ENCODE results near the gene EFCAB12.

The EFCAB12 gene

GRCh38 chr3:129445471-129445870, 17.0 kb upstream of the EFCAB12 start:
- no peak for DNase-seq (ENCODE audit: low read depth)

- DNase-seq (ENCODE audit: low read depth) = no peak
Observed at GRCh38 chr3:129442947-129443346, 14.5 kb upstream of the EFCAB12 start.

DNA sequence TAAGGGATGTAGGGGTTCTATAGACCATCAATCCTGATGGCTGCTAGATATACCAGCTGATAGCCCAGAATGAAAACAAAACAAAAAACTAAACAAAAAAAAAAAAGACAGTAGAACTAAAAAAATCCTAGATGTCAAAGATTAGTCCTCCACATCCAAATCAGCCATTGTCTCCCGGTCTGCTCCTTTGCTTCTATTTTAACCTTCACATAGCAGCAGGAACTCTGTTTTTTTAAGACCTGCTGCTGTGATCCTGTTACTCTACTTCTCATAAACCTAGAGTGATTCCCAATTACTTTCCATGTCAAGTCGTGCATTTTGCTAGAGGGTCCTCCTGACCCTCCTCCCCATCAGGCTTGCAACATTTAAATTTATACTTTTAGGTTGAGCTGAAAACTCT, 14.1 kb upstream of the EFCAB12 start:
- no peak for DNase-seq (ENCODE audit: low read depth)

- DNase-seq (ENCODE audit: low read depth) = no peak
Observed at GRCh38 chr3:129441782-129442181, 13.3 kb upstream of the EFCAB12 start.

DNA sequence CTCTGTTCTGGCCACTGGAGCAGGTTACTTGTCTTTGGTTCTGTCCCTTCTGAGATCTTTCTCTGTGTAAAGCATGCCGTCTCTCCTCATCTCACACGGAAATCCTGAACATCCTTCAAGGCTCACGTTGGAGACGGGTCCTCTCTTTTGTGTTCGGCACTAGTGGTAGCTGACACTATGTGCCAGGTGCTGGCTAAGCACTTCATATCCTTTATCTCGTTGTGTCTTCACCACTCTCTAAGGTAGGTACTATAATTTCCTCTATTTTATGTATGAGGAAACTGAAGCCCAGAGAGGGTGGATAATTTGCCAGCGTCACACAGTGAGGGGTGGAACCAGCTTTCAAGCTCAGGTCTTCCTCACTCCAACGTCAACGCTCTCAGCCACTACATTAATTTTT, 12.8 kb upstream of the EFCAB12 start:
- no peak for DNase-seq (ENCODE audit: low read depth)

GRCh38 chr3:129440618-129441190, 12.3 kb upstream of the EFCAB12 start:
- DNase-seq (ENCODE audit: low read depth) = no peak

GRCh38 chr3:129439817-129440617, 11.6 kb upstream of the EFCAB12 start, which contains the start of the genes IFT122 and MBD4:
Gene IFT122, plus strand, starts transcription at chr3:129440224. Its CDS starts 107 bp downstream, at chr3:129440331.
Gene MBD4, minus strand, starts transcription at chr3:129439948. Its CDS starts 115 bp downstream, at chr3:129439833.
- peak; percentile 98 for DNase-seq (ENCODE audit: low read depth)

DNA sequence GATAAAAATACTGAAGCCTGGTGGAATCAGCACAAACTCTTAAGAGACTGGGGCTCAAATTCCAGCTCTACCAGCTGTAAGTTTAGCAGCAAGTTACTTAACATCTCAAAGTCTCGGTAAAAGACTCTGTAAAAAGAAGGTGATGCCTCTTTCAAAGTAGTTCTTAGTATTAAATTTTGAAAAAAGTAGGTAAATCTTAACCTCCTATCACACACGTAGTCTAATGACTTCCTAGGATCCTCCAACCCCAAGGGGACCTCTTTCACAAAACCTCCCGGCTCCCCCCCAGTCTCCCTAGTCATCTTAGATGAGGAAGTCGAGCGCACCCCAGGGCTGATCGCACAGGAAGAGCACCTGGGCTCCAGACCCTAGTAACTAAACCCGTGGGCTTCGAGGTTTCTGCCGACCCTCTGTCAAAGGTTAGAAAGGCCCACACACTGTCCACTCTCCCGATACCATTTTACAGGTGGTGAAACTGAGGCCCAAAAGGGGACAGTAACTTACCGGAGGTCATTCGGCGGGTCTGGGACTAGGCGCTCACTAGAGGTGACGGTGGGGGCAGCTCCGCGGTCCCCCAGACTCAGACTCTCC, 10.9 kb upstream of the EFCAB12 start:
- DNase-seq (ENCODE audit: low read depth) = peak; percentile 23

DNA sequence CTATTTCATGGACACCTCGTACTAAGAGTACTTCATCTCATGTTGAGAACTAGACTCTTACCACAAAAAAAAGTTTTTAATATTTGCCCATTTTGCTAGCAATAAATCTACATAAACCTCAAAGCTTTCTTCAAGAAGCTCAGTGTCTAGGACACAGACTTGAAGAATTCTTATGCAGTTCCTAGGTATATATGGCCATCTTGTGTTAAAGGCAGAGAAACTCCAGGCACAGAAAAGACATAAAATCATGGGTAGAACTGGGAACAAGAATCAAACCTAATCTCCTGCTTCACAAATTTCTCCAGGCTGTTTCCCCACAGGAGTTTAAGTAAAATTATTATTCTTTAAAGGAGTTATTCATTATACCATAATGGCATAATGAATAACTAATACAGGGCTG, 6.9 kb upstream of the EFCAB12 start:
- no peak for DNase-seq (ENCODE audit: low read depth)

GRCh38 chr3:129434140-129434539, 5.7 kb upstream of the EFCAB12 start:
- DNase-seq (ENCODE audit: low read depth) = no peak

DNA sequence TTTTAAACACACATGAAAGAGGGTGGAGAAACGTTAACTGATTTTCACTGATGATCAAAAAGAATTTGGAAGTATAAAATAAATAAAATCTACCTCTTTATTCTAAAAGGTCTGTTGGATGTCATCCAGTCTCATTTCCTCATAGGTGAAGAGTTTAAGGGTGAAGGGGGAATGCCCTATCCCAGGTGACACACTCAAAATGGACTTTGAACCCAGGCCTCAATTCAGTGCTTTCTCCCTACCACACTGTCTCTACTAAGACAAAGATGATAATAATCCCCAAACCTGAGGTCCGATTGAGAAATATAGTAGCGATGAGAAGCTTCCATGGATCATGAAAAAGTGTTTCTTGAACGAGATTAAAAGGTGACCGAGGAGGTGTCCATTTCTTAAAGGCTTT, 5.1 kb upstream of the EFCAB12 start:
- no peak for DNase-seq (ENCODE audit: low read depth)

- no peak for DNase-seq (ENCODE audit: low read depth)
Observed at GRCh38 chr3:129432671-129433070, 4.2 kb upstream of the EFCAB12 start.

DNA sequence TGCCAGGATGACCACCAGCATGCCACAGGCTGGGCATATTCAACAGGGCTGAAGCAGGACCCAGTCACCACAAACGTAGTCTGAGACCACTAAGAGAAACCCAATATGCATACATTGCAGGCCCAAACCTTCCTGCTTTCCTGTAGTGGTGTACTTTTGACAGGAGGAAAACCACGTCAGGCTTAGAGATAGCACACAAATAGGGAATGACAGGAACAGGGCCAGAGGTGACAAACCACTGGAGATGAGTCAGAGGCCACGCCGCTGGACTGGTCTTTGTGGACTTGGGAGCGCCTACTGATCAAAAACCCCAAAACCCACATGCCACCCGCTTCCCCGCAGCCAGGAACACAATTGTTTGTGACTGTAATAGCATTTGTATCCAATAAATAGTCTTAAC, 3.6 kb upstream of the EFCAB12 start:
- DNase-seq (ENCODE audit: low read depth) = no peak

DNA sequence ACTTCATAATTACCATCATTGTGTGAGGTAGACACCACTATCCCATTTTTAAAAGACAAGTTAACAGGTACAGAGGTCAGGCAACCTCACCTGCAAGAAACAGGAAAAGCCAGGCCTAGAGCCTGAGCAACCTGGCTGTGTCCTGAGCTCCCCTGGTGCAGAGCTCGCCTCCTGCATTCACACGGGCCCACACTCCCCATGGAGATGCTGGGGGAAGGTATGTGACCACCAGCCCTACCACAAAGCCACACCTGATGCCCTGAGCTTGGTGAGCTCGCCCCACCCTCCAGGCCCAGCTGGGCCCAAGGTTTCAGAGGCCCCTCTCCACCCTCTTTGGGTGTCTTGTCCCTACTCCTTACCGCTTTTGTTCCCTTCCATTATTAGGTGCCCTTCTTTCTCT, 1.2 kb upstream of the EFCAB12 start:
- no peak for DNase-seq (ENCODE audit: low read depth)

DNA sequence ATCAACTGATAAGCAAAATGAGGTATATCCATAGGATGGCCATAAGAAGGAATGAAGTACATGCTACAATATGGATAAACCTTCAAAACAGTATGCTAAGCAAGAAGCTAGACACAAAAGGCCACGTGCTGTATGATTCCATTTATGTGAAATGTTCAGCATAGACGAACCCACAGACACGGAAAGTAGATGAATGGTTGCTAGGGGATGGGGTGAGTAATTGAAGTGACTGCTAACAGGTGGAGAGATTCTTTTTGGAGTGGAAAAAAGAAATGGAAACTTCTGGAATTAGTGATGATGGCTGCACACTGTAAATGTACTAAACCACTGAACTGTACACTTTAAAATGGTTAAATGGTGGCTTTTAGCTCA, 630 bp upstream of the EFCAB12 start:
- no peak for DNase-seq (ENCODE audit: low read depth)

DNA sequence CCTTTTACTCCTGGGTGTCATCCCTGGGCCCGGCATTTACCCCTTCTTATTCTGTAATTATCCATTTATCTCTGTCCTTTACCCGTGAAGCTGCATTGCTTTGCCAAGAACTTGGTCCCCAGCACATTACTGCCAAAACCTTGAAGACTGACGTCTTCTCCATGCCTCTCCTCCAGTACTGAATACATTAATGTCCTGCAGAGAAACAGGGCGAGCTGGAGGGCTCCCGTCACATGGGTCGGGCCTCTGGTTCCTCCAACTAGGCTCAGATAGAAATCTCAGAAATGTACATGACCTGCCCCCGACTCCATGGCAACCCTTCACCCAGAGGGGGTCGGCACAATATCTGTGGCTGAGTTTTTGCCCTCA, 445 bp downstream of the EFCAB12 start:
- no peak for DNase-seq (ENCODE audit: low read depth)

DNA sequence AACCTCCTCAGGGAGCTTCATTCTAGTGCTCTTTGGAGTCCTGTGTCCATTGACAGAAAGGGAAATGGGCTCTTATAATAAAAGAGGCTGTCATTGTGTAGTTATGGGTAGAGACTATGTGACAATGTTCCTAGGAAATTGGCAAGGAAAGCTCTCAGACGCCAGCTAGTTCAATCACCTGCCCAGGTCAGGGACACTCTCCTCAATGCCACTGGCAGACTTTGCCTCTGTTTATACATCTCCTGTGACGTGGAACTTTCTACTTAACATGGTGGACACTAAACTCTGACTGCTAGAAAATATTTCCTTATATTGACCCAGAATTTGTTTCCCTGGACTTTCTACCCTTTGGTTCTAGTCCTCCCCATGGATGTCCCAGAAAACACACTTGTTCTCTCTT, 2.8 kb downstream of the EFCAB12 start:
- DNase-seq (ENCODE audit: low read depth) = no peak

GRCh38 chr3:129425213-129425612, 3.2 kb downstream of the EFCAB12 start:
- no peak for DNase-seq (ENCODE audit: low read depth)

DNA sequence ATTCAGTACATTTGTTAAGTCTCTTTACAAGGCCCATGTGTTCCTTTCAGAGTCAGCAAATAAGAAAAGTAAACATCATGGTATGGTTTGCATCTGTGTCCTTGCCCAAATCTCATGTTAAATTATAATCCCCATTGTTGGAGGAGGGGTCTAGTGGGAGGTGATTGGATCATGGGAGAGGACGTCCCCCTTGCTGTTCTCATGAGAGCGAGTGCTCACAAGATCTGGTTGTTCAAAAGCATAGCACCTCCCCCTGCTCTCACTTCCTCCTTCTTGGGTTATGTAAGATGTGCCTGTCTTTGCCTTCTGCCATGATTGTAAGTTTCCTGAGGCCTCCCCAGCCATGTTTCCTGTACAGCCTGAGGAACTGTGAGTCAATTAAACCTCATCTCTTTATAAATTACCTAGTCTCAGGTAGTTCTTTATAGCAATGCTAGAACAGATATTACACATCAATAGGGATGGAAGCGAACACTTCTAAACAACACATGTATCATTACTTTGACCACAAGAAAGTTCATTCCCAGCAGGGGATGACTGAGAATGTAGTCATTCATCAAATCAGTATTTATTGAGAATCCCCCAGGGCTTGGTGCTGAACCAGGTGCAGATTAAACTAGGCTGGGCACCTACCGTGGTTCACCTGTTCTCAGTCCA, 4.1 kb downstream of the EFCAB12 start:
- DNase-seq (ENCODE audit: low read depth) = no peak

- no peak for DNase-seq (ENCODE audit: low read depth)
Observed at GRCh38 chr3:129422897-129423296, 5.5 kb downstream of the EFCAB12 start.

DNA sequence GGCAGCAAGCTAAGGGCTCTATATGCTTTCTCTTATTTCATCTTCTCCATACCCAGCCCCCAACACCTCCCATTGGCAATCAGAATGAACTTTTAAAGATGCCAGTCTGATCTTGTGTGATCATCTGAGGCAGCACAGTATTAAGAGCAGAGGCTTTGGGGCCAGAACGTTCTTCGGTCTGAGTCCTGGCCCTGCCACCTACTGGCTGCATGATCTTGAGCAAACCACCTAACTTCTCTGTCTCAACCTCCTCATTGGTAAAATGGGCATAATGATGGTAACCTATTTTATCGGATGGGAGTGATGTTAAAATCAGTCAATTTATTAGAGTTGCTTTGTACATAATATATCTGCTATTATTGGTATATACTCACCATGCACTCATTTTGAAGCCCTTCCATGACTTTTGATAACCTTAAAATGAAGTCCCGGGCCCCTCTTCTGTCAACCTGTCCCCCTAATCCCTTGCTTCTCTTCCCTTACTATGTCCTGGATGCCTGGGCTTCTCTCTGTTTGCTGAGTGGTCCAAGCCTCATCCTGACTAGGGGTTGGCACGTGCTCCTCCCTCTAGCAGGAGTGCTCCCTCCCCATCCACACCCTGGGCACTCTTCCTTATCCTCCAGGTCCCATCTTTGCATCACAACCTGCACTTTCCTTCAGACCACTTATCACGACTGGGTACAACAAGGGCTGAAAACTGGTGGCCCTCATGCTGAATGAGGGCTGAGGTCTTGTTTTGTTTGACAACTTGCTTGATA, 6.3 kb downstream of the EFCAB12 start:
- DNase-seq (ENCODE audit: low read depth) = no peak

- no peak for DNase-seq (ENCODE audit: low read depth)
Observed at GRCh38 chr3:129421236-129421883, 7.1 kb downstream of the EFCAB12 start.
